HEK293 (cell line): ENCODE results near the gene CHIT1.
"Not testable (repeated sequence)": the region's sequence is repeated elsewhere in the genome, so short reads cannot be mapped to it uniquely, and the experiment has no call there.

ENCODE experiments used
- CTCF ChIA-PET: fragments of 350-600 bp; formaldehyde crosslinking; extraction: SDS; loops from one replicate; lab custom pipeline; 2021; ENCODE audit warnings: antibody characterized with exemption; lab: Yijun Ruan, JAX
- POLR2A ChIA-PET: fragments of 300-600 bp; formaldehyde crosslinking; extraction: SDS; loops from one replicate; lab custom pipeline; 2020; ENCODE audit warnings: antibody characterized with exemption, inconsistent platforms; lab: Yijun Ruan, JAX
- H3K27ac ChIP-seq: fragments of 200-500 bp; sonication (Bioruptor generic); 2 replicates; pipeline ENCODE4 v1.5.1; 2014; ENCODE audit warnings: low read depth, low read length, control low read depth, inconsistent platforms; ENCODE audit errors: extremely low read depth
- H3K36me3 ChIP-seq, 2 experiments: fragments of 200-500 bp in 1 of 2; sonication (Bioruptor generic) in 1 of 2; 1 replicate in 1 of 2; 2 replicates in 1 of 2; pipeline ENCODE4 v1.5.1; 2014 to 2017; ENCODE audit warnings: inconsistent platforms in 2 of 2, low read length in 2 of 2; ENCODE audit not compliant: control insufficient read depth in 2 of 2, insufficient read depth in 1 of 2
- H3K4me1 ChIP-seq: fragments of 200-500 bp; sonication (Bioruptor generic); 2 replicates; pipeline ENCODE4 v1.5.1; 2014; ENCODE audit warnings: mild to moderate bottlenecking, low read length, inconsistent platforms; ENCODE audit not compliant: control insufficient read depth, insufficient read depth
- H3K4me3 ChIP-seq: 2 replicates; pipeline ENCODE4 v1.5.1; 2011; ENCODE audit warnings: low read depth, mild to moderate bottlenecking, control low read depth, low read length, moderate library complexity
- H3K9me3 ChIP-seq: fragments of 200-500 bp; sonication (Bioruptor generic); 2 replicates; pipeline ENCODE4 v1.5.1; 2014; ENCODE audit warnings: low read depth, low read length, inconsistent platforms; ENCODE audit not compliant: control insufficient read depth, insufficient read depth
- GLIS1 ChIP-seq: fragments of 450-650 bp; formaldehyde crosslinking; IDR thresholded peaks from 2 replicates; pipeline ENCODE4 v1.5.1; 2016; ENCODE audit warnings: missing biosample characterization, missing genetic modification characterization
- REPIN1 ChIP-seq: fragments of 450-650 bp; formaldehyde crosslinking; IDR thresholded peaks from 2 replicates; pipeline ENCODE4 v1.5.1; 2017; ENCODE audit warnings: missing biosample characterization, missing genetic modification characterization, low read depth
- SETDB1 ChIP-seq: IDR thresholded peaks from one replicate; pipeline ENCODE4 v1.6.1; 2017; ENCODE audit warnings: mild to moderate bottlenecking, low read length, moderate library complexity, mixed read lengths; ENCODE audit not compliant: insufficient read length
- ZBTB48 ChIP-seq: fragments of 450-650 bp; formaldehyde crosslinking; IDR thresholded peaks from 2 replicates; pipeline ENCODE4 v1.5.1; 2016; ENCODE audit warnings: missing biosample characterization, missing genetic modification characterization
- ZBTB49 ChIP-seq: fragments of 450-650 bp; formaldehyde crosslinking; IDR thresholded peaks from 2 replicates; pipeline ENCODE4 v1.5.1; 2016; ENCODE audit warnings: missing biosample characterization, missing genetic modification characterization, low read depth
- ZNF121 ChIP-seq: fragments of 450-650 bp; formaldehyde crosslinking; IDR thresholded peaks from 2 replicates; pipeline ENCODE4 v1.5.1; 2016; ENCODE audit warnings: missing biosample characterization, missing genetic modification characterization
- ZNF133 ChIP-seq: fragments of 450-650 bp; formaldehyde crosslinking; IDR thresholded peaks from 2 replicates; pipeline ENCODE4 v1.5.1; 2016; ENCODE audit warnings: missing biosample characterization, missing genetic modification characterization
- ZNF18 ChIP-seq: fragments of 450-650 bp; formaldehyde crosslinking; IDR thresholded peaks from 2 replicates; pipeline ENCODE4 v1.5.1; 2016; ENCODE audit warnings: missing biosample characterization, missing genetic modification characterization
- ZNF248 ChIP-seq: fragments of 450-650 bp; formaldehyde crosslinking; IDR thresholded peaks from 2 replicates; pipeline ENCODE4 v1.5.1; 2017; ENCODE audit warnings: missing biosample characterization, missing genetic modification characterization
- ZNF311 ChIP-seq: fragments of 450-650 bp; formaldehyde crosslinking; IDR thresholded peaks from 2 replicates; pipeline ENCODE4 v1.5.1; 2017; ENCODE audit warnings: missing biosample characterization, missing genetic modification characterization, borderline replicate concordance
- ZNF623 ChIP-seq: fragments of 450-650 bp; formaldehyde crosslinking; IDR thresholded peaks from 2 replicates; pipeline ENCODE4 v1.5.1; 2016; ENCODE audit warnings: missing biosample characterization, missing genetic modification characterization
- ZNF670 ChIP-seq: fragments of 450-650 bp; formaldehyde crosslinking; IDR thresholded peaks from 2 replicates; pipeline ENCODE4 v1.5.1; 2016; ENCODE audit warnings: missing biosample characterization, missing genetic modification characterization, low read depth
- ZSCAN4 ChIP-seq: fragments of 450-650 bp; formaldehyde crosslinking; IDR thresholded peaks from 2 replicates; pipeline ENCODE4 v1.5.1; 2017; ENCODE audit warnings: missing biosample characterization, missing genetic modification characterization

Gene CHIT1

GRCh38 chr1:203234901-203235300, 5.4 kb upstream of the CHIT1 start:
- POLR2A ChIA-PET, H3K9me3 ChIP-seq, H3K36me3 ChIP-seq, H3K4me3 ChIP-seq, H3K27ac ChIP-seq, H3K4me1 ChIP-seq: not testable (repeated sequence)
- TF ChIP-seq SETDB1, result peak; percentile 60
- CTCF ChIA-PET, result interaction anchor here (3.3 kb wide), 1 partner anchor 33 kb away, joined by 20 read pairs; no protein-coding TSS in a partner anchor

- Histone ChIP-seq H3K4me3 (no peak overlapping the region), H3K27ac (no peak overlapping the region), H3K36me3 (no peaks in the 10 kb centered on the region), H3K9me3 (no peaks in the 10 kb centered on the region), H3K4me1 (no peaks in the 10 kb centered on the region)
- ChIA-PET POLR2A (no interaction called here), CTCF (interaction anchor here (2.4 kb wide), 1 partner anchor 39 kb away, joined by 11 read pairs; no protein-coding TSS in a partner anchor)
- TF ChIP-seq ZNF311 (tag by site-specific recombination) (no peak), GLIS1 (tag by site-specific recombination) (no peak), ZNF248 (no peak), ZNF133 (tag by site-specific recombination) (no peak), ZNF670 (tag by site-specific recombination) (no peak), ZNF623 (no peak), ZBTB48 (tag by site-specific recombination) (no peak), ZBTB49 (tag by site-specific recombination) (no peak)
Measured at GRCh38 chr1:203228670-203229069, 803 bp downstream of the CHIT1 start.

- H3K4me3 ChIP-seq, result no peak overlapping the region
- H3K36me3 ChIP-seq, result no peaks in the 10 kb centered on the region
- H3K27ac ChIP-seq, result no peak overlapping the region
- CTCF ChIA-PET, result interaction anchor here (0.6 to 2.4 kb wide), 5 partner anchors 11 to 188 kb away, joined by 3 to 11 read pairs (median 4); no protein-coding TSS in a partner anchor
- no peaks in the 10 kb centered on the region for H3K4me1 ChIP-seq
- no peak for TF ChIP-seq ZSCAN4 (tag by site-specific recombination)
- no peak for TF ChIP-seq ZNF121 (tag by site-specific recombination)
- TF ChIP-seq, all 188 proteins: peak for 0
- POLR2A ChIA-PET, result no interaction called here
- no peaks in the 10 kb centered on the region for H3K9me3 ChIP-seq
Measured at GRCh38 chr1:203227371-203228083, 1.9 kb downstream of the CHIT1 start.

GRCh38 chr1:203225071-203225470, 4.4 kb downstream of the CHIT1 start:
- Histone ChIP-seq H3K4me3 (no peak overlapping the region), H3K36me3 (no peaks in the 10 kb centered on the region), H3K9me3 (no peaks in the 10 kb centered on the region), H3K4me1 (no peaks in the 10 kb centered on the region), H3K27ac (no peak overlapping the region)
- ChIA-PET CTCF (interaction anchor here (1.1 to 2.6 kb wide), 4 partner anchors 9 to 186 kb away, joined by 5 to 12 read pairs (median 8); no protein-coding TSS in a partner anchor), POLR2A (no interaction called here)
- no peak for TF ChIP-seq ZNF18
- no peak for TF ChIP-seq REPIN1 (tag by site-specific recombination)
